CD1c-positive myeloid dendritic cell (primary cell): ENCODE data around the gene KRTAP5-2.
A peak's percentile ranks its signal among the peaks of the same experiment; 100 is the strongest.
"Not testable (repeated sequence)": the region's sequence is repeated elsewhere in the genome, so short reads cannot be mapped to it uniquely, and the experiment has no call there.

ENCODE experiments used
- DNase-seq: peaks from one replicate; pipeline ENCODE4 v3.0.0-alpha.2; 2016; ENCODE audit errors: extremely low spot score

The KRTAP5-2 gene

GRCh38 chr11:1597994-1598380 is at the start of gene KRTAP5-2:
Gene KRTAP5-2, minus strand, starts transcription at chr11:1598294. Its CDS starts 44 bp downstream, at chr11:1598250.
- DNase-seq, result no peak

- DNase-seq, result not testable (repeated sequence)
Observed at GRCh38 chr11:1646540-1646939, 48.4 kb upstream of the KRTAP5-2 start.

GRCh38 chr11:1645357-1645821 is 47.3 kb upstream of the KRTAP5-2 start:
- DNase-seq, result no peak

- no peak for DNase-seq
Observed at GRCh38 chr11:1644601-1645356, 46.7 kb upstream of the KRTAP5-2 start.

- DNase-seq, result no peak
Observed at GRCh38 chr11:1643146-1643690, 45.1 kb upstream of the KRTAP5-2 start.

GRCh38 chr11:1642288-1643145 is 44.4 kb upstream of the KRTAP5-2 start:
- no peak for DNase-seq

- no peak for DNase-seq
Observed at GRCh38 chr11:1641096-1641495, 43.0 kb upstream of the KRTAP5-2 start.

GRCh38 chr11:1640076-1640946 is 42.2 kb upstream of the KRTAP5-2 start:
- DNase-seq, result peak; percentile 38

- DNase-seq, result no peak
Observed at GRCh38 chr11:1639666-1640065, 41.6 kb upstream of the KRTAP5-2 start.

- DNase-seq, result no peak
Observed at GRCh38 chr11:1639102-1639620, 41.1 kb upstream of the KRTAP5-2 start.

- no peak for DNase-seq
Observed at GRCh38 chr11:1638344-1638743, 40.2 kb upstream of the KRTAP5-2 start.

- no peak for DNase-seq
Observed at GRCh38 chr11:1637628-1638027, 39.5 kb upstream of the KRTAP5-2 start.

GRCh38 chr11:1636291-1636950 is 38.3 kb upstream of the KRTAP5-2 start:
- DNase-seq, result no peak

GRCh38 chr11:1633864-1634263 is 35.8 kb upstream of the KRTAP5-2 start:
- no peak for DNase-seq

- DNase-seq, result no peak
Observed at GRCh38 chr11:1632053-1632714, 34.1 kb upstream of the KRTAP5-2 start.

- DNase-seq, result no peak
Observed at GRCh38 chr11:1631066-1631568, 33.0 kb upstream of the KRTAP5-2 start.

- DNase-seq, result no peak
Observed at GRCh38 chr11:1630271-1630670, 32.2 kb upstream of the KRTAP5-2 start.

GRCh38 chr11:1629326-1630185 is 31.5 kb upstream of the KRTAP5-2 start, which contains the start of gene KRTAP5-5:
Gene KRTAP5-5, plus strand, starts transcription at chr11:1629775. Its CDS starts 66 bp downstream, at chr11:1629841.
- no peak for DNase-seq
